H54 (cell line): Measurements from ENCODE around the gene NPY.

Experiments used
- DNase-seq: peaks from one replicate; pipeline ENCODE4 v3.0.0; 2011; ENCODE audit warnings: low spot score, mixed read lengths; ENCODE audit not compliant: insufficient read length
- FAIRE-seq: peaks from 3 replicates; lab custom pipeline; 2011; peaks lifted over from hg19 to GRCh38; lab: Jason Lieb, UNC
- POLR2A ChIP-seq: IDR thresholded peaks from 2 replicates; pipeline ENCODE4 v1.6.1; 2011; ENCODE audit warnings: low read depth, mild to moderate bottlenecking, low read length

Gene NPY

GRCh38 chr7:24291271-24291670 is 7.3 kb downstream of the NPY start:
- FAIRE-seq (no peak), DNase-seq (no peak)
- no peak for TF ChIP-seq POLR2A

DNA sequence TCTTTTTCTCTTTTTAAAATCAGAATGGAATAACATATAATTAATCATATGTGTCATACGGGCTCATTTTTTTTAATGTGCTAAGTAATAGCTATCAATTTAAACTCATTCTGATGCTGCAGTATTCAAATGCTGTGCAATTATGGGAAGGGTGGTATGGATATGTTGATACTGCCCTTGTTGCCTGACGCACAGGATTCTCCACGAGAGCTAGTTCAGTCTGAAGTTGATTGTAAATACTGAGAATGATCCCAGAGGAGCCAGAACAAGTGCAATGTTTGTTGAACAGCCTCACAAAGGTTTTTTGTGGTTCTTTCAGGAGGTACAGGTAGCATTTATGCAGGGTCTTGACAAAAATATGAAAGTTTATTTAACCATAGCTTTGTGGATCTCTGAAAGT is 13.4 kb downstream of the NPY start:
- no peak for TF ChIP-seq POLR2A
- DNase-seq: no peak
- FAIRE-seq: no peak

- DNase-seq: no peak
- FAIRE-seq: no peak
- no peak for TF ChIP-seq POLR2A
Observed at GRCh38 chr7:24298696-24299095, 14.7 kb downstream of the NPY start.

DNA sequence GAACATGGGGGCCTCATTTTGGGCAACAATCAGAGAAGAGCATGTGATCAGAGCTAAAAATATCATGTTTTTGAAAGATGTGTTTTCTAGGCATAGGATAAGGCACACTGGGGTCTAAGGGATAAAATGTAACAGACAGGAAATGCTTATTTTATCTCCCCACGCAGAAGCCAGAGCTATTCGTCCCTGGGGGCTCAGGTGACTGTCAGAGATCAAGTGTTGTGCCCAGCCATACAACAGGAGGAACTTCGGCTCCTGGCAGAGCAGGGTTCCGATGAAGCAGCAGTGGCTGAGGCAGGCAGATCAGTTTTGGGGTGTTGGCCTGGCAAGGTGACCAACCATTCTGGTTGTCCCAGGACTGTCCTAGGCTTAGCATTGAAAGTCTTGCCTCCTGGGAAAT is 15.2 kb downstream of the NPY start:
- TF ChIP-seq POLR2A: no peak
- no peak for DNase-seq
- FAIRE-seq: no peak

DNA sequence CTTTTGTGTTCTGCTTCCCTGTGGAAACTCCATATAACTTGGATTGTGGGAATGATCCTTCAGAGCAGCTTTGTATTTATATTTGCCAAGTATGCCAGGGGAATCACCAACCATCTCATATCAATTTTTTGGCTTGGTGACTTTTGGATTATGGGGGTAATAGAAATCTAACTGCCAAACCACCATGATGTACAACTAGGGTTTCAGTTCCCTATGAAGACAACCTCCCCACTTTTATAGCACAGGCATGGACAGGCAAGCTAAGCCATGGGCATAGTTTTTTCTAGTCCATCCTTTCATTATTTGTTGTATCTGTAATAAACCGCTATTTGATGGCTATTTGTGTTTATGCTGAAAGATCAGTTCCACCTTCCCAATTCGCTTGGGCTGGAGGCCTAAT is 17.7 kb downstream of the NPY start:
- no peak for FAIRE-seq
- TF ChIP-seq POLR2A: no peak
- no peak for DNase-seq

- DNase-seq (no peak), FAIRE-seq (no peak)
- TF ChIP-seq POLR2A: no peak
Observed at GRCh38 chr7:24304494-24305095, 20.6 kb downstream of the NPY start.

DNA sequence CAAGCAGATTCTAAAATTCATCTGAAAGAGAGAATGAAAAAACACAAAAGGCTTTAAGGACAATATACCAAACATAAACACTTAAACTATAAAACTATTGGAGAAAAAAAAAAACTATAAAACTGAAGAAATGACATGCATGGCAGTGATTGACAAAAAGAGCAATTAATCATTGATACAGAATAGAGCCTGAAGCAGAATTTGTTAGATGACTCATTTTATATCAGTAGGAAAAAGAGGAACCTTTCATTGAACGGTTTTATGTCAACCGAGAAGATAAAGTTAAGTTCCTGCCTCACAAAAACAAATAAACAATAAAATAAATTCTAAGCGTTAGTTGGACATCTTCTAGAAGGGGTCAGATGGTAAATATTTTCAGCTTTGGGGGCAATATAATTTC is 23.3 kb downstream of the NPY start:
- TF ChIP-seq POLR2A: no peak
- no peak for FAIRE-seq
- DNase-seq: no peak

GRCh38 chr7:24312588-24312987 is 28.6 kb downstream of the NPY start:
- DNase-seq (no peak), FAIRE-seq (no peak)
- no peak for TF ChIP-seq POLR2A

DNA sequence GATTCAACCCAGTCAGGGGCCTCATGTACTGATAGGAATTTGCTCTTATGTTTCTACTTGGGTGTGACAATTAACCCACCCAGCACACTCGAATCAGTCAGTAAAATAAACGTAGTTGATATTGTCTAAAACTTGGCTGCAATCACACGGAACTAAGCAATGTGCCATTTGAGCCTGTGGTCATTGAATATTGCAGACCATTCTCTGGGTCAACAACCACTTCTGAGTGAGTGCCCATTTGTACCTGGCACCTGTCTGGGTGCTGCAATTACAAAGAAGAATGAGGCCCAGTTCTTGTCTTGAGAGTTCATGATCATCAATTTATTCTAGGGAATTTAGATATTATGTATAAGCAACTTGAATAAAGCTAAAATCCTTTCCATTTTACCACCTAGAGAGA is 29.8 kb downstream of the NPY start:
- no peak for TF ChIP-seq POLR2A
- FAIRE-seq (no peak), DNase-seq (no peak)

DNA sequence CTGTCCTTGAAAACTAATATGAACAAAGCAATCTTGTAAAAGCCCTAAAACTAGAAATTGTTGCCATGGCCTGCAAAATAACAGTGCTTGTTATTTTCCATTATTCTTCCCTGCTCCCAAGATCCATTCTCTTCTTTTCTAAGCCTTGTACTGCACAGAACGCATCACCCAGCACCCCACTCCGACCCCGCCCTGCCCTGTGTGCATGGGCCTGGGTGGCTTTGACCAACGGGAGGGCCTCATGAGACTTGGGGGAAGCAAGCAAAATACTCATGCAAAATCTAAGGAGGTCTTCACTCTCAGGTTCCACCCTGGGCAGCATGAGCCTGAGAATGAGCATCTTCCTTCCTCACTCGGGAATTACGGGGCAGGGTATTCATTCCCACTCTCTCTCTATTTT is 32.4 kb downstream of the NPY start:
- FAIRE-seq: no peak
- DNase-seq: no peak

DNA sequence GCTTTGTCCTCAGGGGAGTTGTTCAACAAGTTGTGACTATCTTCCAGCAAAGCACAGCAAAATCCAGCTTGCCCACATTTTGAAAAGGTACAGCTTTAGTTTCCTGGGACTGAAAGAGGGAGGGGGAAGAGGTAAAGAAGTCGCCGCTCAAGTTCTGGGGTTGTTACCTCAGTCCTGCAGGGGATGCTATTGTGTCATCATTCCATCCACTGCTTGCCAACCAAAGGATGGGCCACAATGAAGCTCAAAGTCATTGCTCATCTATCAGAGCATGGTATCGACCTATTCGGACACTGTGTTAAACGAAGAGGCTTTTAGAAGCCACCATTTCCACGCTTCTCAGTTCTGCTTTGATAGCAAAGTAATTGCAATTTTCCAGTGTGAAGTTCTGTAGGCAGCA is 34.3 kb downstream of the NPY start:
- DNase-seq (no peak), FAIRE-seq (no peak)
- no peak for TF ChIP-seq POLR2A

More for the DNA sequence above, 32.4 kb downstream of the NPY start:
- no peak for TF ChIP-seq POLR2A

GRCh38 chr7:24319209-24319608 is 35.2 kb downstream of the NPY start:
- FAIRE-seq (no peak), DNase-seq (no peak)
- TF ChIP-seq POLR2A: no peak

- FAIRE-seq (no peak), DNase-seq (no peak)
- TF ChIP-seq POLR2A: no peak
Observed at GRCh38 chr7:24323961-24324480, 40.0 kb downstream of the NPY start.

GRCh38 chr7:24325708-24326107 is 41.7 kb downstream of the NPY start:
- DNase-seq (no peak), FAIRE-seq (no peak)
- no peak for TF ChIP-seq POLR2A

- DNase-seq: no peak
- FAIRE-seq: no peak
- no peak for TF ChIP-seq POLR2A
Observed at GRCh38 chr7:24328050-24328449, 44.1 kb downstream of the NPY start.
